K562 (cell line): ENCODE measurements around the gene IKZF4. TPM values are rescaled to one million over a fixed set of nuclear protein-coding genes. Genes with fewer than 3 reads are reported as not detected.

ENCODE experiments used
- BRD9 ChIP-seq: fragments of 450-650 bp; IDR thresholded peaks from 2 replicates; pipeline ENCODE4 v1.6.1; 2018; ENCODE audit warnings: low read depth; ENCODE audit not compliant: partially characterized antibody
- CUX1 ChIP-seq: fragments of 200-800 bp; sonication (Bioruptor generic); IDR thresholded peaks from 2 replicates; pipeline ENCODE4 v1.6.1; 2016; ENCODE audit warnings: missing genetic modification characterization, missing compliant biosample characterization
- FOXM1 ChIP-seq, 2 experiments: fragments of 450-650 bp in 1 of 2; sonication (generic) in 1 of 2; formaldehyde crosslinking in 1 of 2; IDR thresholded peaks; 2 replicates each; pipeline versions ENCODE4 v1.6.1 to v1.9.0; 2017 to 2022; ENCODE audit warnings: low read depth in 2 of 2, mild to moderate bottlenecking in 2 of 2, missing genetic modification reagents in 1 of 2, moderate library complexity in 1 of 2
- FOXP4 ChIP-seq: sonication (generic); formaldehyde crosslinking; IDR thresholded peaks from 2 replicates; pipeline ENCODE4 v1.8.0; 2022; ENCODE audit warnings: mild to moderate bottlenecking, missing genetic modification reagents, borderline replicate concordance
- JUND ChIP-seq, 2 experiments: IDR thresholded peaks; 2 replicates in 1 of 2; 3 replicates in 1 of 2; pipeline ENCODE4 v1.6.1; 2011; ENCODE audit warnings: borderline replicate concordance in 2 of 2, low read depth in 2 of 2, low read length in 2 of 2, improper control_type of control experiment in 1 of 2, missing biosample characterization in 1 of 2, missing genetic modification characterization in 1 of 2, missing genetic modification reagents in 1 of 2
- LCOR ChIP-seq: sonication (generic); formaldehyde crosslinking; IDR thresholded peaks from 2 replicates; pipeline ENCODE4 v1.8.0; 2022; ENCODE audit warnings: mild to moderate bottlenecking, missing genetic modification reagents
- NR2F6 ChIP-seq: fragments of 450-650 bp; formaldehyde crosslinking; IDR thresholded peaks from 2 replicates; pipeline ENCODE4 v1.4.0; 2020; ENCODE audit warnings: mild to moderate bottlenecking
- PATZ1 ChIP-seq: fragments of 250-450 bp; sonication (Bioruptor Pico); IDR thresholded peaks from 2 replicates; pipeline ENCODE4 v1.5.0; 2020; ENCODE audit warnings: mild to moderate bottlenecking, borderline replicate concordance
- TEAD2 ChIP-seq: fragments of 450-650 bp; IDR thresholded peaks from 2 replicates; pipeline ENCODE4 v1.6.1; 2016; ENCODE audit warnings: missing genetic modification characterization, control low read depth, missing compliant biosample characterization
- WHSC1 ChIP-seq: IDR thresholded peaks from one replicate; pipeline ENCODE4 v1.6.1; 2012; ENCODE audit warnings: low read length, control low read depth, inconsistent platforms
- ZNF224 ChIP-seq: sonication (generic); formaldehyde crosslinking; IDR thresholded peaks from 2 replicates; pipeline ENCODE4 v1.8.0; 2022; ENCODE audit warnings: mild to moderate bottlenecking, missing genetic modification reagents
- ZNF274 ChIP-seq: IDR thresholded peaks from 2 replicates; pipeline ENCODE4 v1.6.1; 2011; ENCODE audit warnings: low read depth, mild to moderate bottlenecking, low read length, moderate library complexity, borderline replicate concordance
- ZNF561 ChIP-seq: fragments of 450-650 bp; formaldehyde crosslinking; conservative IDR thresholded peaks from 2 replicates; pipeline ENCODE4 v1.4.0; 2020; ENCODE audit warnings: mild to moderate bottlenecking, moderate library complexity
- ZNF668 ChIP-seq: fragments of 250-450 bp; sonication (Bioruptor Pico); IDR thresholded peaks from 2 replicates; pipeline ENCODE4 v1.8.0; 2022; ENCODE audit warnings: mild to moderate bottlenecking, inconsistent platforms
- polyA plus RNA-seq, 8 experiments: library from polyadenylated mRNA; depleted of rRNA in 4 of 8; stranded (reverse) in 5 of 8; unstranded in 3 of 8; fragments of >200 nt; fragmentation: Nextera tagmentation in 2 of 8; fragmentation: Illumina TruSeq in 1 of 8; extraction: Ambion mirVana in 2 of 8; extraction: Trizol in 1 of 8; gene quantifications; 2 replicates each; pipeline versions ENCODE4 v1.2.1 to v1.2.3, GENCODE V29; 2011 to 2014; ENCODE audit warnings: inconsistent platforms in 1 of 8, missing spikeins in 1 of 8
- total RNA-seq, 7 experiments: library from RNA; depleted of rRNA in 6 of 7; stranded (reverse); fragments of >200 nt in 6 of 7; fragmentation: Illumina TruSeq in 2 of 7; extraction: Trizol in 2 of 7; gene quantifications; 2 replicates each; pipeline versions ENCODE4 v1.2.1 to v1.2.3, GENCODE V29; 2011 to 2021; ENCODE audit warnings: low replicate concordance in 1 of 7

The IKZF4 gene
- total and polyA plus RNA-seq, 9 of the 15 experiments (the other 6 are each of a cell fraction or from before 2014, with no cell fraction given): 1.9 to 16.3 (median 3.6) TPM

DNA sequence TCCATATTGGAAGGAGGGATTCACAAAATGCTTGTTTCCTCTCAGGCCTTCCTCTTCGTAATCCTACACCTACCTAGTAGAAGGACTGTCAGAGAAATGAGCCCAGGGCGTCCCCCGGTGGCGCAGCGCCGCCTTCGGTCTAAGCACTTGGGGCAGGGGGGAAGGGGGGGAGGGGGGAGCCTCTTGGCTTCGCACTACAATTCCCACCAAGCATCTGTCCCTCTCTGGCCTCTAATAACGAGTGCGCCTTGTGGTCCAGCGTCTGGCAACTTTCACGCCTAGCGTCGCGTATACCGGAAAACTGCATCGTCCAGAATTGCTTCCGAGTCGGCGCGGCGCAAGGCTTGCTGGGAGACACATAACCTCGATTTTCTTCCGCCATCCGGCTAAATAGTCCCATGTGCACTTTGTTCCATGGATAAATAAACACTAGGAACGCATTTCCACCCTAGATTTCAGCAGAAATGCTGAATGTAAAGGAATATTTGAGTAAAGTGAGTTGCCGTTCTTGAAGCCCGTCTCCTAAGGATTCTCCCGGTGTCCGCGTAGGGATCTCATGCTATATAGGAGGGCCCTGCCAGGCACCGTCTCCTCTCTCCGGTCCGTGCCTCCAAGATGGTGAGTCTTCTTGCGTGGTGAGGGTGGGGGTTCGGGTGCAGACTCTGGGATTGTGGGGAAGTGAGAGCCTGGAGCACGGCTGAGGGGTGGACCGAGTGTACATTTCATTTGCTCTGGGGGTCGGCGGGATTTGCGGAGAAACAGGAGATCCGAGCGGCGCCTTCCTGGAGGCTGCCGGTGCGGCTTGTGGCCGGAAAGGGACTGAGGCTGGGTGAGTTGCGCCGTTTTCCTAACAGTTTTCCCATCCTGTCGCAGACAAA, 20.9 kb downstream of the IKZF4 start, which contains the start of gene RPS26 (continued):
- TF ChIP-seq CUX1 (CRISPR knock-in tag) (no peak), ZNF668 (no peak), FOXM1 (IDR thresholded peaks at IDR 0.05; ENCODE audit: low read depth) (peak; percentile 69), FOXM1 (CRISPR knock-in tag; IDR thresholded peaks at IDR 0.05; ENCODE audit: low read depth) (no peak), LCOR (CRISPR knock-in tag) (no peak), PATZ1 (CRISPR knock-in tag) (no peak), NR2F6 (no peak), WHSC1 (no peak), JUND (IDR thresholded peaks at IDR 0.05; ENCODE audit: borderline replicate concordance, low read depth, low read length) (peak; percentile 50; the same call in 1 of the 2 replicates), JUND (tag; IDR thresholded peaks at IDR 0.05; ENCODE audit: borderline replicate concordance, low read depth, low read length) (peak; percentile 83; the same call in 2 of the 3 replicates), TEAD2 (tag) (no peak), BRD9 (peak; percentile 90), FOXP4 (no peak), ZNF274 (no peak), ZNF561 (CRISPR knock-in tag) (no peak), ZNF224 (no peak)
